ENCODE measurements around the gene KCNG2.

KCNG2 gene

DNA sequence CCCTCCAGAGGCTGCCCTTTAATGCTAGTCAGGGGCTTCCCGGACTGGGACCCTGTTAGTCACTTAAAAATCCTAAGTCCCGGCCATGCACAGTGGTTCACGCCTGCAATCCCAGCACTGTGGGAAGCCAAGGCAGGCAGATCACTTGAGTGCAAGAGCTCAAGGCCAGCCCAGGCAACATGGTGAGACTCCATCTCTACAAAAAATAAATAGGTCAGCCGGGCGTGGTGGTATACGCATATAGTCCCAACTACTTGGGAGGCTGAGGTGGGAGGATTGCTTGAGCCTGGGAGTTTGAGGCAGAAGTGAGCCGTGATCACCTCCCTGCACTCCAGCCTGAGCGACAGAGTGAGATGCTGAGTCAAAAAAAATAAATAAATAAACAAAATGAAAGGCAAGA lies 17.2 kb upstream of the KCNG2 start:
- Histone ChIP-seq H3K4me1 (ENCODE audit: control insufficient read depth in 1 of 2, insufficient read depth in 1 of 2, low read depth in 1 of 2, low read length in 1 of 2) (no peaks in the 10 kb centered on the region), H3K4me3 (ENCODE audit: low read depth in 1 of 2, low read length in 1 of 2) (no peak overlapping the region), H3K36me3 (no peaks in the 10 kb centered on the region), H3K27me3 (peaks cover 32% of the 10 kb centered on the region), H3K9me3 (no peaks in the 10 kb centered on the region), H3K27ac (no peak overlapping the region)
- TF ChIP-seq, protein P1, sequence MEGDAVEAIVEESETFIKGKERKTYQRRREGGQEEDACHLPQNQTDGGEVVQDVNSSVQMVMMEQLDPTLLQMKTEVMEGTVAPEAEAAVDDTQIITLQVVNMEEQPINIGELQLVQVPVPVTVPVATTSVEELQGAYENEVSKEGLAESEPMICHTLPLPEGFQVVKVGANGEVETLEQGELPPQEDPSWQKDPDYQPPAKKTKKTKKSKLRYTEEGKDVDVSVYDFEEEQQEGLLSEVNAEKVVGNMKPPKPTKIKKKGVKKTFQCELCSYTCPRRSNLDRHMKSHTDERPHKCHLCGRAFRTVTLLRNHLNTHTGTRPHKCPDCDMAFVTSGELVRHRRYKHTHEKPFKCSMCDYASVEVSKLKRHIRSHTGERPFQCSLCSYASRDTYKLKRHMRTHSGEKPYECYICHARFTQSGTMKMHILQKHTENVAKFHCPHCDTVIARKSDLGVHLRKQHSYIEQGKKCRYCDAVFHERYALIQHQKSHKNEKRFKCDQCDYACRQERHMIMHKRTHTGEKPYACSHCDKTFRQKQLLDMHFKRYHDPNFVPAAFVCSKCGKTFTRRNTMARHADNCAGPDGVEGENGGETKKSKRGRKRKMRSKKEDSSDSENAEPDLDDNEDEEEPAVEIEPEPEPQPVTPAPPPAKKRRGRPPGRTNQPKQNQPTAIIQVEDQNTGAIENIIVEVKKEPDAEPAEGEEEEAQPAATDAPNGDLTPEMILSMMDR (IDR thresholded peaks at IDR 0.05), result no peak

DNA sequence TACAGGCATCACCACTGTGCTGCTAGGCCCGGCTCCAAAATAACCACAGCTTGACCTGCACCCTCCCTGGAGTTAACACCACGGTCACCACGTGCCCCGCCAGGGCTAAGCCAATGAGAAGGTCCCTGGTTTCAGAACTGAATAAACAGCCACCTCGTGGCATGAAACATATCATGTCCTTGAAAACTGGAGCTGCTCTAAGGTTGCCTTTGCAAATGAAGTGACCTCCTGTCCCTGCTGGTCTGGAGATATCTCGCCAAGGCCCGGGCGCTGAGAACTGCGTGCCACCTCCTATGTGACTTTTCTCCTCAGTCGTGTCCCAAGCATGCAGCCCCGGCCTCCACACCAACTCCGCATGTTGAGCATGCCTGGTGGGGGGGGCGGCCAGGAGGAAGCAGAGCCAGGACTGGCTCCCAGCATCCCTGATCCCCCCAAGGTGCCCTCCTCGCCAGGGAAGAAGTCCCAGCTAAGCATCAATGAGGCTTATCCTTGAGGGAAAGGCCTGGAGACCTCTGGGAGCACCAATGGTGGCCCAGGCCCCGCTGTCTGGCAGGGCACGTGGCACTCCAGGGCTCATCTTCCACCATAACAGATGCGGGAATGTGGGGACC lies 16.3 kb upstream of the KCNG2 start:
- H3K4me1 ChIP-seq (ENCODE audit: control insufficient read depth in 1 of 2, insufficient read depth in 1 of 2, low read depth in 1 of 2, low read length in 1 of 2), result no peaks in the 10 kb centered on the region

DNA sequence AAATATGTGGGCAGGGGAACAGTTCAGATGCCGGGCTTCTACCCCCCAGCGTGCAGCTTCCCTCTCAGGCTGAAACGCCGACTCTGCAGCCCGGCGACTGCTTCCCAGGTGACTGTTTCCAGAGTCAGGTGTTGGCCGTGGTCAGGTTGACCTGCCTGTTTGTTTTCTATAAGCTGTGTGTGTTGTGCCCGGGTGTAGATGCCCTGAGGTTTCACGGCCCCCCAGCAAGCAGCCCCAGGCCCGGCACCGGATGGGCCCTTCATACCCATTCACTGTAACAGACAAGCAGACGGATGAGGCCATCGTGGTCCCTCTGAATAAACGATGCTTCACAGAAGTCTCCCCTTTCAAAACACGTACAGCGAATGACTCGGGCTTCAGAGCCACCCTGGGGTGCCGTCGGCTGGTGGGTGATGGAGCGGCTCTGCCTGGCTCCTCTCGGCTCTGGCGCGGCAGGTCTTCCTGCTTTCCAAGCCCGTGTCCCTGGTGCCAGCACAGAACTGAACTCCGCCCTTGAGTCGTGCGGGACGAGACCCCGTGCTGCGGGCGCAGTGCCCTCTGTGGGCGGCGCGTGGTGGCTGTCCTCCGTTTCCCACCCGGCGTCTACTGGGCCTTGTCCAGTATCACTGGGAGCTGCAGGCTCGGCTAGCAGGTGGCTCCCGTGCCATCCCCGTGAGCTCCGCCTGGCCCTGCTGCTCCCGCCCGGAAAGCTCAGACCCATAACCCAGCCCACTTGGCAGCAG lies 15.0 kb upstream of the KCNG2 start:
- H3K27ac ChIP-seq, result no peak overlapping the region
- no peaks in the 10 kb centered on the region for H3K9me3 ChIP-seq
- TF ChIP-seq, protein P1 (IDR thresholded peaks at IDR 0.05), result no peak
- H3K36me3 ChIP-seq, result no peaks in the 10 kb centered on the region
- H3K27me3 ChIP-seq, result peaks cover 45% of the 10 kb centered on the region
- peaks cover 0 to 4% of the 10 kb centered on the region in 2 experiments for H3K4me1 ChIP-seq (ENCODE audit: control insufficient read depth in 1 of 2, insufficient read depth in 1 of 2, low read depth in 1 of 2, low read length in 1 of 2)
- H3K4me3 ChIP-seq (ENCODE audit: low read depth in 1 of 2, low read length in 1 of 2), result no peak overlapping the region

More for the DNA sequence above, 16.3 kb upstream of the KCNG2 start:
- H3K36me3 ChIP-seq, result no peaks in the 10 kb centered on the region
- H3K27ac ChIP-seq, result no peak overlapping the region
- no peak overlapping the region for H3K4me3 ChIP-seq (ENCODE audit: low read depth in 1 of 2, low read length in 1 of 2)
- TF ChIP-seq, protein P1 (IDR thresholded peaks at IDR 0.05), result no peak
- H3K27me3 ChIP-seq, result peaks cover 40% of the 10 kb centered on the region
- no peaks in the 10 kb centered on the region for H3K9me3 ChIP-seq

DNA sequence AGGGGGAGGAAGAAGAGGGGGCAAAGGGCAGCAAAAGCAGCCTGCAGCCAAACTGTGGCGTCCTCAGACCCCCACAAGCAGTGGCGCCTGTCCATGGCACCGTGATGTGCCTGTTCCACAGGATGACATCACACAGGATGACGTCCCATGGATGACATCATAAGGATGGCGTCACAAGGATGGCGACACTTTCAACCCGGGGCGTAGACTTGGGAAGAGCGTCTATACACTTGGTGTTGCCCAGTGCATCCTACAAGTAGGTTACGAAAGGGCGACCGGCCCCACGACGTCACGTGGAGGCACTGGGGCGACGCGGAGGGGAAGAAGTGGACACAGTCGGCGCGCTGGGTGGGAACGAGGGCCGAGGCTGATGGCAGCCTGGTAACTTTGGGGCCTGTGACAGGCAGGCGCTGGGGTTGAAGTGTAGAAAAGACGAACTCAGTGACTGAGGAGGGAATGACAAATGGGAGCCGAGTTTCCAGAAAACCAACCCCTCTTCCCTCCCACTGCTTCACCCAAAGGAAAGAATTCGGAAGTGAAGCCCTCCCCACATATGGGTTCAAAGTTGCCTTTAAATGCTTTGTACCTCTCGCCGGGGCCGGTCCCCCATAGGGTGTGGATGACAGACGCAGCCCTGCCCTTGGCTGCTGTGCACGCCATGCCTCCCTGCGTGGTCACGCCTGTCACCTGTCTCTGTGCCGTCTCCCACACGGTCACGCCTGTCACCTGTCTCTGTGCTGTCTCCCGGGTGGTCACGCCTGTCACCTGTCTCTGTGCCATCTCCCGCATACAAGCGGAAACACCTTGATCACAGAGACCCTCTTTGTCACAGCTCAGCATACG lies 13.4 kb upstream of the KCNG2 start:
- TF ChIP-seq, protein P1 (IDR thresholded peaks at IDR 0.05), result no peak
- Histone ChIP-seq H3K27ac (no peak overlapping the region), H3K36me3 (no peaks in the 10 kb centered on the region), H3K4me3 (ENCODE audit: low read depth in 1 of 2, low read length in 1 of 2) (no peak overlapping the region), H3K9me3 (no peaks in the 10 kb centered on the region), H3K4me1 (ENCODE audit: control insufficient read depth in 1 of 2, insufficient read depth in 1 of 2, low read depth in 1 of 2, low read length in 1 of 2) (peaks cover 5 to 18% of the 10 kb centered on the region in 2 experiments), H3K27me3 (peaks cover 55% of the 10 kb centered on the region)

DNA sequence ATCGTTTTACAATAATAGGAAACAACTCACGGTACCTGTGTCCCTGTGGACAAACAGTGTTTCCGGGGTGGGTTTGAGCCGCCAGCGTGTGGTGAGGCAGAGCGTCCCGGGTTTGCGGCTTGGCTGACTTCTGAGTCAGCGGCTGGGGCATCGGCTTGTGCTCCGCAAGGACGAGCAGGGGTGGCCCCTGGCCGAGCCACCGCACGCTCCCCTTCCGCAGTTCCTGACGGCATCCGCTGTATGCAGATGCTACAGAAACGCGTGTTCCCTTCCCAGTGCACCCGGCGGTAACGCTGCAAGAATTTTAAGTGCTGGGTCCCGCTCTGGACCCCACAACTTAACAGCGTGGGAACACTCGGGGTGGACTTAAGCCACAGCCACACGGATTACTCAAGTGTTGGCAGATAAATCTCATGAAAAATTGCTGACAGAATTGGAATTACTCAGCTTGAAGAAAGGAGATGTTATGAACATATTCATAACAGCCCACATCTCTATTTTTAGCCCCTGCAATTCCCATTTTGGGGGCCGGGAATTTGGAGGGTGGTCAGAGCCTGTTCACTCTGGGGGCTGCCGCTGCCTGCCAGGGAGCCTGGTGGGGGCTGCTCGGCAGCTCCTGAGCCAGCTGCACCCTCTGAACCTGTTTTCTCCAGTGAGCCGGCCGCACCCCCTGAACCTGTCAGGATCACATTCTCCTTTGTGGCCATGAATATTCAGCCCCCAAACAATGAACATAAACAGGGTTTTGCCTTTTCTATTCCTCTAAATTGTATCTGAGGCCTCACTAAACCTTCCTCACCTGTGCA lies 12.6 kb upstream of the KCNG2 start:
- Histone ChIP-seq H3K27me3 (peaks cover 63% of the 10 kb centered on the region), H3K4me1 (ENCODE audit: control insufficient read depth in 1 of 2, insufficient read depth in 1 of 2, low read depth in 1 of 2, low read length in 1 of 2) (peaks cover 8 to 21% of the 10 kb centered on the region in 2 experiments), H3K27ac (no peak overlapping the region), H3K36me3 (no peaks in the 10 kb centered on the region), H3K9me3 (no peaks in the 10 kb centered on the region), H3K4me3 (ENCODE audit: low read depth in 1 of 2, low read length in 1 of 2) (no peak overlapping the region)
- TF ChIP-seq, protein P1 (IDR thresholded peaks at IDR 0.05), result no peak

All from neutrophil (primary cell).